SK-N-SH treated with all-trans-retinoic acid at 6 μM for 48 hours (cell line): ENCODE results near the gene EDA2R.

Source experiments
- ATAC-seq: fragments of 200-7000 bp; cut with Tn5 transposase; 3 replicates; pipeline ENCODE4 v1.9.1; 2020; ENCODE audit warnings: mild to moderate bottlenecking, moderate library complexity
- ARNTL ChIP-seq: fragments of 450-650 bp; formaldehyde crosslinking; IDR thresholded peaks from 2 replicates; pipeline ENCODE4 v1.5.0; 2020; ENCODE audit warnings: low read depth, mild to moderate bottlenecking, moderate library complexity, borderline replicate concordance
- BACH2 ChIP-seq: fragments of 250-450 bp; sonication (Bioruptor Pico); IDR thresholded peaks from 2 replicates; pipeline ENCODE4 v1.9.0; 2021; ENCODE audit warnings: mild to moderate bottlenecking, borderline replicate concordance
- CREB5 ChIP-seq: fragments of 250-450 bp; sonication (Bioruptor Pico); IDR thresholded peaks from 2 replicates; pipeline ENCODE4 v1.5.1; 2020; ENCODE audit warnings: low read depth, mild to moderate bottlenecking, moderate library complexity
- CSDC2 ChIP-seq: fragments of 250-450 bp; sonication (Bioruptor Pico); IDR thresholded peaks from 2 replicates; pipeline ENCODE4 v1.5.0; 2020; ENCODE audit warnings: mild to moderate bottlenecking, moderate library complexity
- CSRNP3 ChIP-seq: fragments of 250-450 bp; sonication (Bioruptor Pico); IDR thresholded peaks from 2 replicates; pipeline ENCODE4 v1.5.1; 2021; ENCODE audit warnings: mild to moderate bottlenecking, moderate library complexity
- ESRRG ChIP-seq: fragments of 250-450 bp; sonication (Bioruptor Pico); IDR thresholded peaks from 2 replicates; pipeline ENCODE4 v1.6.1; 2021; ENCODE audit warnings: mild to moderate bottlenecking
- GLIS3 ChIP-seq: fragments of 250-450 bp; sonication (Bioruptor Pico); IDR thresholded peaks from 2 replicates; pipeline ENCODE4 v1.5.0; 2020; ENCODE audit warnings: mild to moderate bottlenecking, moderate library complexity
- PATZ1 ChIP-seq: fragments of 250-450 bp; sonication (Bioruptor Pico); IDR thresholded peaks from 2 replicates; pipeline ENCODE4 v1.8.0; 2020; ENCODE audit warnings: mild to moderate bottlenecking, moderate library complexity, borderline replicate concordance
- PPARA ChIP-seq: fragments of 250-450 bp; sonication (Bioruptor Pico); IDR thresholded peaks from 2 replicates; pipeline ENCODE4 v1.5.0; 2020; ENCODE audit warnings: mild to moderate bottlenecking, borderline replicate concordance
- RARB ChIP-seq: fragments of 250-450 bp; sonication (Bioruptor Pico); IDR thresholded peaks from 2 replicates; pipeline ENCODE4 v1.8.0; 2021; ENCODE audit warnings: mild to moderate bottlenecking, moderate library complexity
- SNAI2 ChIP-seq: fragments of 250-450 bp; sonication (Bioruptor Pico); IDR thresholded peaks from 2 replicates; pipeline ENCODE4 v1.5.0; 2020; ENCODE audit warnings: mild to moderate bottlenecking, moderate library complexity
- TCF4 ChIP-seq: fragments of 250-450 bp; sonication (Bioruptor Pico); IDR thresholded peaks from 2 replicates; pipeline ENCODE4 v1.8.0; 2021; ENCODE audit warnings: mild to moderate bottlenecking, moderate library complexity, borderline replicate concordance
- TOX ChIP-seq: fragments of 250-450 bp; sonication (Bioruptor Pico); IDR thresholded peaks from 2 replicates; pipeline ENCODE4 v1.8.0; 2021; ENCODE audit warnings: mild to moderate bottlenecking, moderate library complexity, borderline replicate concordance
- ZC3H10 ChIP-seq: fragments of 250-450 bp; sonication (Bioruptor Pico); IDR thresholded peaks from 2 replicates; pipeline ENCODE4 v1.5.1; 2021; ENCODE audit warnings: mild to moderate bottlenecking, moderate library complexity
- ZFP30 ChIP-seq: fragments of 450-650 bp; formaldehyde crosslinking; IDR thresholded peaks from 2 replicates; pipeline ENCODE4 v1.5.0; 2022; ENCODE audit warnings: mild to moderate bottlenecking, moderate library complexity
- ZNF565 ChIP-seq: fragments of 450-650 bp; formaldehyde crosslinking; conservative IDR thresholded peaks from 2 replicates; pipeline ENCODE4 v1.5.0; 2020; ENCODE audit warnings: low read depth, mild to moderate bottlenecking, moderate library complexity
- ZNF70 ChIP-seq: fragments of 450-650 bp; formaldehyde crosslinking; IDR thresholded peaks from 2 replicates; pipeline ENCODE4 v1.5.0; 2020; ENCODE audit warnings: mild to moderate bottlenecking, moderate library complexity
- ZNF8 ChIP-seq: fragments of 450-650 bp; formaldehyde crosslinking; IDR thresholded peaks from 2 replicates; pipeline ENCODE4 v1.5.0; 2020; ENCODE audit warnings: mild to moderate bottlenecking, moderate library complexity
- TF ChIP-seq, protein P1 (sequence below): fragments of 250-450 bp; sonication (Bioruptor Pico); IDR thresholded peaks from 2 replicates; pipeline ENCODE4 v1.8.0; 2021; ENCODE audit warnings: low read depth, mild to moderate bottlenecking, moderate library complexity, borderline replicate concordance

EDA2R gene

GRCh38 chrX:66638591-66639500, at the start of gene EDA2R:
EDA2R (minus strand) TSS chrX:66639078; CDS start chrX:66616020, 23,058 bp downstream.
- TF ChIP-seq, protein P1, sequence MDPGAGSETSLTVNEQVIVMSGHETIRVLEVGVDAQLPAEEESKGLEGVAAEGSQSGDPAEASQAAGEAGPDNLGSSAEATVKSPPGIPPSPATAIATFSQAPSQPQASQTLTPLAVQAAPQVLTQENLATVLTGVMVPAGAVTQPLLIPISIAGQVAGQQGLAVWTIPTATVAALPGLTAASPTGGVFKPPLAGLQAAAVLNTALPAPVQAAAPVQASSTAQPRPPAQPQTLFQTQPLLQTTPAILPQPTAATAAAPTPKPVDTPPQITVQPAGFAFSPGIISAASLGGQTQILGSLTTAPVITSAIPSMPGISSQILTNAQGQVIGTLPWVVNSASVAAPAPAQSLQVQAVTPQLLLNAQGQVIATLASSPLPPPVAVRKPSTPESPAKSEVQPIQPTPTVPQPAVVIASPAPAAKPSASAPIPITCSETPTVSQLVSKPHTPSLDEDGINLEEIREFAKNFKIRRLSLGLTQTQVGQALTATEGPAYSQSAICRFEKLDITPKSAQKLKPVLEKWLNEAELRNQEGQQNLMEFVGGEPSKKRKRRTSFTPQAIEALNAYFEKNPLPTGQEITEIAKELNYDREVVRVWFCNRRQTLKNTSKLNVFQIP (CRISPR knock-in tag) = no peak
- TF ChIP-seq ZNF8 (no peak), GLIS3 (CRISPR knock-in tag) (no peak), CSRNP3 (no peak), ZNF565 (CRISPR knock-in tag) (no peak), CREB5 (no peak), ZC3H10 (CRISPR knock-in tag) (no peak), ZNF70 (CRISPR knock-in tag) (no peak), SNAI2 (CRISPR knock-in tag) (no peak), PATZ1 (CRISPR knock-in tag) (no peak), PPARA (CRISPR knock-in tag) (no peak)
- ATAC-seq = peak; percentile 87

DNA sequence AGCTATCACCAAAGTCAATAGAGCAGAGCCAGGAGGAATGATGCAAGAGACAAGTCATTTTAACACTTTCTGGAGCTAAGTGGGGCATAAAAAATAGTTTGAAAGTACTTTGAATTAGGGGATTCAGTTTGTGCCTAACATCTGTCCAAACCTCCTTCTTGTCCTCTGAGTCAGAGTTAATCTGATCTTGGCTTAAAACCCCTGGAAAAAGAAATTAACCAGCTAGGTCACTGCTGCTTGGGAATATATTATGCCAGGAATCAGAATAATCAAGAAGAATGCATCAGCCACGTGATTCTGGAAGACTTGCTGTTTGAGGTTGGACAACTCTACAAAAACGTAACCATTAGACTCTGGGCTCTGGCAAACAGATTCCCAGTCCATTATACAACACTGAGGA, 45.3 kb upstream of the EDA2R start:
- no peak for TF ChIP-seq BACH2 (CRISPR knock-in tag)
- TF ChIP-seq, protein P1 (CRISPR knock-in tag) = no peak
- TF ChIP-seq ZC3H10 (CRISPR knock-in tag) = no peak
- TF ChIP-seq TCF4 (CRISPR knock-in tag) = no peak
- no peak for TF ChIP-seq ZNF70 (CRISPR knock-in tag)
- TF ChIP-seq PATZ1 (CRISPR knock-in tag) = no peak
- no peak for TF ChIP-seq ESRRG (CRISPR knock-in tag)
- TF ChIP-seq RARB (CRISPR knock-in tag) = no peak
- TF ChIP-seq ZFP30 (CRISPR knock-in tag) = no peak
- TF ChIP-seq CSDC2 (CRISPR knock-in tag) = no peak
- TF ChIP-seq ZNF8 = no peak
- no peak for TF ChIP-seq CREB5
- TF ChIP-seq GLIS3 (CRISPR knock-in tag) = no peak
- TF ChIP-seq TOX (CRISPR knock-in tag) = no peak
- no peak for TF ChIP-seq ARNTL (CRISPR knock-in tag)

More for the DNA sequence above, 45.3 kb upstream of the EDA2R start:
- ATAC-seq = no peak
